ENCODE measurements around the gene UGDH. TPM values are rescaled to one million over a fixed set of nuclear protein-coding genes. Genes with fewer than 3 reads are reported as not detected.
A peak's percentile ranks its signal among the peaks of the same experiment; 100 is the strongest.
"Not testable (repeated sequence)": the region's sequence is repeated elsewhere in the genome, so short reads cannot be mapped to it uniquely, and the experiment has no call there.

The UGDH gene
- total RNA-seq, 3 donors from 2014 or later: 148 to 352 (median 263) TPM

DNA sequence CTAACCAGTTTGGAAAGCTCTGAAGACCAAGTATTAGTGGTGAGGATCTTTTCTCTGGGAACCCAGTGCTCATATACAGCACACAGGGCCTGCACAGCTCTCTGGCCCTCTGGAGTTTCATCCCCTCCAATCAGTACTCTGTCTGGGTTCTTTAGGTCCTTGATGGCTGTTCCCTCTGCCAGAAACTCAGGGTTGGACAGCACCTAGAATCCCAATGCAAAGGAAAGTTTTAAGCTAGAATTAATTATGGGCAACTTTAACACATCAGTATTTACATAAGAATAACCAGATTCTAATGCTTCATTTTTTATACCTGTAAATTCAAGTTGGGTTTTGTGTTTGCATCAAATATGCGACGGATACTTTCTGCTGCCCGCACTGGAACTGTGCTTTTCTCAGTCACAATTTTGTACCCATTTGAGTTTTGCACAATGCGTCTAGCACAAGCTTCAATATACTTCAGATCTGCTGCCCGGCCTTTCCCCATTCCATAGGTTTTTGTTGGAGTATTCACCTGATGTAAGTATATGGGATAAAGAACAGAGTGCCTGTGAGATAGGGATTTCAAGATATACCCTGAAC is 16.8 kb downstream of the UGDH start:
- Histone ChIP-seq H3K4me1 (ENCODE audit: low read depth) (peaks cover 22% of the 10 kb centered on the region), H3K9me3 (no peaks in the 10 kb centered on the region), H3K36me3 (ENCODE audit: low read depth) (no peaks in the 10 kb centered on the region), H3K4me3 (no peak overlapping the region)
- ATAC-seq (no peak), DNase-seq (no peak)
- TF ChIP-seq, protein P1, sequence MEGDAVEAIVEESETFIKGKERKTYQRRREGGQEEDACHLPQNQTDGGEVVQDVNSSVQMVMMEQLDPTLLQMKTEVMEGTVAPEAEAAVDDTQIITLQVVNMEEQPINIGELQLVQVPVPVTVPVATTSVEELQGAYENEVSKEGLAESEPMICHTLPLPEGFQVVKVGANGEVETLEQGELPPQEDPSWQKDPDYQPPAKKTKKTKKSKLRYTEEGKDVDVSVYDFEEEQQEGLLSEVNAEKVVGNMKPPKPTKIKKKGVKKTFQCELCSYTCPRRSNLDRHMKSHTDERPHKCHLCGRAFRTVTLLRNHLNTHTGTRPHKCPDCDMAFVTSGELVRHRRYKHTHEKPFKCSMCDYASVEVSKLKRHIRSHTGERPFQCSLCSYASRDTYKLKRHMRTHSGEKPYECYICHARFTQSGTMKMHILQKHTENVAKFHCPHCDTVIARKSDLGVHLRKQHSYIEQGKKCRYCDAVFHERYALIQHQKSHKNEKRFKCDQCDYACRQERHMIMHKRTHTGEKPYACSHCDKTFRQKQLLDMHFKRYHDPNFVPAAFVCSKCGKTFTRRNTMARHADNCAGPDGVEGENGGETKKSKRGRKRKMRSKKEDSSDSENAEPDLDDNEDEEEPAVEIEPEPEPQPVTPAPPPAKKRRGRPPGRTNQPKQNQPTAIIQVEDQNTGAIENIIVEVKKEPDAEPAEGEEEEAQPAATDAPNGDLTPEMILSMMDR (IDR thresholded peaks at IDR 0.05): no peak
- intact Hi-C loops (cut with DNase I, micrococcal nuclease): no loop called here

DNA sequence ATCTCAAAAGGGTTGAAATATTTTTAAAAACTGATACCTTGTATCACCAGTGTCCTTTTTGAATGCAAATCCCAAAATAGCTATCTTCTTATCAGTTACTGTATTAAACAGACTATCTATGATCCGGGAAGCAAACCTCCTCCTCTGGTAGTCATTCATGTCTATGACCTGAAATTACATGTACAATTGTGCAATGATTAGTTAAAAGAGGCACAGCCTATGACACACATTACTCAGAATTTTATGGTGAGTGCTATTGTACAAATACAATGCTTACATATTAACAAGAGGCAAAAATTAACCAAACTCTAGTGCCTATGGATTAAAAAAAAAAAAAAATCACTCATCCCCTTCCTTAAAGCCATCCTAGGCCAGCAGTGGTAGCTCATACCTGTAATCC is 21.7 kb downstream of the UGDH start:
- TF ChIP-seq, protein P1 (IDR thresholded peaks at IDR 0.05): no peak
- H3K4me1 ChIP-seq (ENCODE audit: low read depth): peaks cover 7% of the 10 kb centered on the region
- DNase-seq (no peak), ATAC-seq (peak; percentile 96)
- intact Hi-C loops (cut with DNase I, micrococcal nuclease): no loop called here
- H3K9me3 ChIP-seq: no peaks in the 10 kb centered on the region
- no peaks in the 10 kb centered on the region for H3K36me3 ChIP-seq (ENCODE audit: low read depth)
- H3K4me3 ChIP-seq: no peak overlapping the region

DNA sequence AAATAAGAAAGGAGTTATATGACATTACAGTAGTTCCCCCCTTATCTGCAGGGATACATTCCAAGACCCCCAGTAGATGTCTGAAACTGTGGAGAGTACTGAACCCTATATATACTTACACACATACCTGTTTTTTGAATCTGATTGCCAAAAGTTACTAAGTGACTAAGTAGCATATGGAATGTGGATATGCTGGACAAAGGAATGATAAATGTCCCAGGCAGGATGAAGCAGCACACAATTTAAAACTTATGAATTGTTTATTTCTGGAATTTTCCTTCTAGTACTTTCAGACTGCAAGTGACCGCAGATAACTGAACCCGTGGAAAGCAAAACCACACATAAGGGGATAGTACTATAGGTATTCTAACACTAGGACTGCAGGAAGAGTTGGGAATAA is 22.7 kb downstream of the UGDH start:
- Histone ChIP-seq H3K9me3 (no peaks in the 10 kb centered on the region), H3K36me3 (ENCODE audit: low read depth) (no peaks in the 10 kb centered on the region), H3K4me3 (no peak overlapping the region), H3K4me1 (ENCODE audit: low read depth) (peaks cover 7% of the 10 kb centered on the region)
- no peak for ATAC-seq
- TF ChIP-seq, protein P1 (IDR thresholded peaks at IDR 0.05): no peak
- no peak for DNase-seq
- intact Hi-C loops (cut with DNase I, micrococcal nuclease): no loop called here

DNA sequence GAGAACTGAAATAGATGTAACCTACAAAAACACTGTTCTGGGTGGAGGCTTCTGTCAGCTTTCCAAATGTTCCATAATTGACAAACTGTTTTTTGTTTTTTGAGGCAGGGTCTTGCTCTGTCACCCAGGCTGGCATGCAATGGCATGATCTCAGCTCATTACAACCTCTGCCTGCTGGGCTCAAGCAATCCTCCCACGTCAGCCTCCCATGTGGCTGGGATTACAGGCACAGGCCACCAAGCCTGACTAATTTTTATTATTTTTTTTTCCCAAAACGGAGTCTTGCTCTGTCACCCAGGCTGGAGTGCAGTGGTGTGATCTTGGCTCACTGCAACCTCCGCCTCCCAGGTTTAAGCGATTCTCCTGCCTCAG is 24.6 kb downstream of the UGDH start:
- H3K4me1 ChIP-seq (ENCODE audit: low read depth); intact Hi-C loops (cut with DNase I, micrococcal nuclease); DNase-seq; H3K9me3 ChIP-seq; H3K36me3 ChIP-seq (ENCODE audit: low read depth); H3K4me3 ChIP-seq; ATAC-seq: not testable (repeated sequence)

DNA sequence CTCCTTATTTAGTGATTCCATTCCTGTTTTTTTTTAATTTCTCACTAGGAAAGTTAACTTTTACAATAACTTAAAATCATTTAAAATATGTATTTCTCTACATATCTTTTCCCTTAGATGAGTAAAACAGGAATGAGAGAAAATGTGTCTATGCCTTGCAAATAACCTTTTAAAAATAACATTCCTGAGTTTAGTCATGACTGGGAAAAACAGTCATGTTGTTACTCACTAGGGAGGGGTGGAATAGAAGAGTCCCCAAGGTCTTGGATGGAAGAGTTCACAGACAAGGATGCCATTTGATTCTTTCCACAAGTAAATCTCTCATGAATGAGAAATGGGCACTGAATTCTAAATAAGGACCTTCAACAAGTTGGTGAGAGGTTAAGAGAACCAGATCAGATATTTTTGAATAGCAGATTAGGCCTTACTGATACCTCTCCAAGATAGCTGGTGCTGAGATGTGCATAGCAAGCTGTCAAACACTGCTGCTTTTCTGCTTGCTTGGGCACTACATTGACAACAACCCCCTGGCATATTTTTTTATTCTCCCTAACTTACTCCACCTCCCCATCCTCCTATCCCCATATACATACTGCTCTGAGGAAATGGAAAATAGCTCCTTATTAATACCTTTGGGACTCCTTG is 25.1 kb downstream of the UGDH start:
- TF ChIP-seq, protein P1 (IDR thresholded peaks at IDR 0.05): no peak
- Histone ChIP-seq H3K36me3 (ENCODE audit: low read depth) (no peaks in the 10 kb centered on the region), H3K4me1 (ENCODE audit: low read depth) (peaks cover 7% of the 10 kb centered on the region), H3K9me3 (no peaks in the 10 kb centered on the region), H3K4me3 (no peak overlapping the region)
- DNase-seq (no peak), ATAC-seq (no peak)
- intact Hi-C loops (cut with DNase I, micrococcal nuclease): no loop called here

DNA sequence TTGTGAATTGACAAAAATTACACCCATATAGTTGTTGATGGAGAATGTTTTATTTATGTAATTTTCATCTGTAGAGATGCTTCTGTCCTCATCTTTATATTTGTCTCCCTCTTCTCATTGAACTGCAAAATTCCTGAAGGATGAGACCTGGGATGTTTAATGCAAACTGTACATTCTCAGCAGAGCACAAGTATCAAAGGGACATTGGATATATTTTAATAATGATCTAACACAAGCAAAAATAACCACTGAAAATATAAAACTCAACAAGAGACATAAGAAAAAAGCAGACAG is 28.6 kb downstream of the UGDH start:
- Histone ChIP-seq H3K9me3 (no peaks in the 10 kb centered on the region), H3K4me3 (no peak overlapping the region), H3K36me3 (ENCODE audit: low read depth) (no peaks in the 10 kb centered on the region), H3K4me1 (ENCODE audit: low read depth) (no peaks in the 10 kb centered on the region)
- ATAC-seq: no peak
- DNase-seq: no peak
- intact Hi-C loops (cut with DNase I, micrococcal nuclease): no loop called here
- TF ChIP-seq, protein P1 (IDR thresholded peaks at IDR 0.05): no peak
